CD14-positive monocyte (primary cell): ENCODE results near the gene TMEM92. TPM values are rescaled to one million over a fixed set of nuclear protein-coding genes. Genes with fewer than 3 reads are reported as not detected.

Source experiments
- DNase-seq, 3 donors: peaks; one replicate each; pipeline ENCODE4 v3.0.0-alpha.2; 2011 to 2022
- H2AFZ ChIP-seq: 2 replicates; pipeline ENCODE4 v1.6.0; 2012; ENCODE audit warnings: mild to moderate bottlenecking, low read depth, low read length, inconsistent platforms; ENCODE audit not compliant: insufficient read depth, poor library complexity, severe bottlenecking
- H3K27ac ChIP-seq, 2 donors: 1 replicate in 1 of 2; 2 replicates in 1 of 2; pipeline ENCODE4 v1.5.1; 2012 to 2013; ENCODE audit warnings: low read length in 2 of 2, control low read depth in 1 of 2, inconsistent platforms in 1 of 2, low read depth in 1 of 2, mild to moderate bottlenecking in 1 of 2
- H3K27me3 ChIP-seq, 2 donors: one replicate each; pipeline versions ENCODE4 v1.6.0 to v1.6.1; 2011 to 2013; ENCODE audit warnings: low read length in 2 of 2; ENCODE audit not compliant: control insufficient read depth in 2 of 2, insufficient read depth in 2 of 2
- H3K36me3 ChIP-seq, 2 donors: replicated peaks in 1 of 2; 1 replicate in 1 of 2; 2 replicates in 1 of 2; pipeline versions ENCODE4 v1.5.1 to v1.6.1; 2012 to 2013; ENCODE audit warnings: low read length in 2 of 2, control low read depth in 1 of 2, inconsistent platforms in 1 of 2, mild to moderate bottlenecking in 1 of 2; ENCODE audit not compliant: insufficient read depth in 2 of 2, control insufficient read depth in 1 of 2
- H3K4me1 ChIP-seq, 2 donors: 1 replicate in 1 of 2; 2 replicates in 1 of 2; pipeline versions ENCODE4 v1.5.1 to v1.6.1; 2012 to 2013; ENCODE audit warnings: low read length in 2 of 2, control low read depth in 1 of 2, inconsistent platforms in 1 of 2, mild to moderate bottlenecking in 1 of 2, moderate library complexity in 1 of 2; ENCODE audit not compliant: insufficient read depth in 2 of 2, control insufficient read depth in 1 of 2
- H3K4me2 ChIP-seq: replicated peaks from 2 replicates; pipeline ENCODE3; 2012; ENCODE audit warnings: low read length, moderate library complexity, mild to moderate bottlenecking; ENCODE audit not compliant: poor library complexity, severe bottlenecking; ENCODE audit errors: extremely low read depth
- H3K4me3 ChIP-seq, 3 experiments: fragments of 200-600 bp in 1 of 3; sonication (generic) in 1 of 3; replicated peaks in 1 of 3; 1 replicate in 2 of 3; 2 replicates in 1 of 3; pipeline ENCODE4 v1.5.1; 2011 to 2013; ENCODE audit warnings: low read length in 3 of 3, mild to moderate bottlenecking in 3 of 3, control low read depth in 2 of 3, low read depth in 2 of 3, inconsistent platforms in 1 of 3, moderate library complexity in 1 of 3
- H3K79me2 ChIP-seq: 2 replicates; pipeline ENCODE4 v1.6.0; 2012; ENCODE audit warnings: mild to moderate bottlenecking, control low read depth, inconsistent platforms, low read length, moderate library complexity; ENCODE audit not compliant: insufficient read depth
- H3K9ac ChIP-seq: 2 replicates; pipeline ENCODE4 v1.6.0; 2017; ENCODE audit warnings: low read length, mild to moderate bottlenecking; ENCODE audit not compliant: insufficient read depth, poor library complexity, severe bottlenecking
- H3K9me3 ChIP-seq, 2 donors: replicated peaks in 1 of 2; 1 replicate in 1 of 2; 2 replicates in 1 of 2; pipeline versions ENCODE4 v1.5.1 to v1.6.1; 2012 to 2013; ENCODE audit warnings: low read length in 2 of 2, control low read depth in 1 of 2; ENCODE audit not compliant: control insufficient read depth in 1 of 2, insufficient read depth in 1 of 2
- H4K20me1 ChIP-seq: 2 replicates; pipeline ENCODE4 v1.6.0; 2012; ENCODE audit warnings: mild to moderate bottlenecking, low read length, control low read depth, moderate library complexity; ENCODE audit not compliant: insufficient read depth
- H3K27ac Mint-ChIP-seq, 7 donors: one replicate each; pipeline ENCODE4 v1.8.0; 2020; ENCODE audit warnings: mild to moderate bottlenecking in 7 of 7, mixed read lengths in 7 of 7, moderate library complexity in 6 of 7, inconsistent platforms in 2 of 7
- H3K27me3 Mint-ChIP-seq, 3 donors: one replicate each; pipeline ENCODE4 v1.8.0; 2021 to 2022; ENCODE audit warnings: low read depth in 3 of 3, mild to moderate bottlenecking in 3 of 3, mixed read lengths in 3 of 3, moderate library complexity in 3 of 3, inconsistent platforms in 1 of 3
- H3K36me3 Mint-ChIP-seq, 2 donors: one replicate each; pipeline ENCODE4 v1.8.0; 2020; ENCODE audit warnings: mixed read lengths in 2 of 2, inconsistent platforms in 1 of 2, mild to moderate bottlenecking in 1 of 2
- H3K4me1 Mint-ChIP-seq: one replicate; pipeline ENCODE4 v1.8.0; 2020; ENCODE audit warnings: mild to moderate bottlenecking, mixed read lengths
- H3K4me3 Mint-ChIP-seq, 2 donors: one replicate each; pipeline ENCODE4 v1.8.0; 2020; ENCODE audit warnings: mild to moderate bottlenecking in 2 of 2, mixed read lengths in 2 of 2, moderate library complexity in 1 of 2
- H3K9me3 Mint-ChIP-seq, 7 donors: one replicate each; pipeline ENCODE4 v1.8.0; 2020 to 2022; ENCODE audit warnings: mixed read lengths in 7 of 7, mild to moderate bottlenecking in 6 of 7, moderate library complexity in 6 of 7, inconsistent platforms in 2 of 7
- CTCF ChIP-seq: fragments of 200-600 bp; IDR thresholded peaks from one replicate; pipeline ENCODE4 v1.8.0; 2022; ENCODE audit warnings: antibody characterized with exemption, mild to moderate bottlenecking
- WGBS: methylation state at CpG from one replicate; pipeline ENCODE4 v1.1.5; 2013; ENCODE audit warnings: missing lambda C conversion rate; ENCODE audit not compliant: insufficient coverage; 5-methylcytosine and 5-hydroxymethylcytosine counted together
- intact Hi-C, 2 donors: fragments of 100-400 bp; cut with micrococcal nuclease; formaldehyde crosslinking; loops; one replicate each; pipeline versions ENCODE4 v1.15.0 to v1.15.1; 2023
- polyA plus RNA-seq, 3 donors: library from polyadenylated mRNA; depleted of rRNA in 1 of 3; unstranded in 2 of 3; stranded (reverse) in 1 of 3; fragments of 300-500 nt in 2 of 3; fragments of >200 nt in 1 of 3; fragmentation: Illumina TruSeq in 2 of 3; gene quantifications; 1 replicate in 2 of 3; 2 replicates in 1 of 3; pipeline ENCODE4 v1.2.3, GENCODE V29; 2012 to 2021

Gene TMEM92
- polyA plus RNA-seq, 3 donors = not detected

- Histone ChIP-seq H3K27ac (no peak overlapping the region), H3K9me3 (no peaks in the 10 kb centered on the region), H4K20me1 (no peaks in the 10 kb centered on the region), H3K4me3 (no peak overlapping the region), H2AFZ (no peak overlapping the region), H3K9ac (no peak overlapping the region), H3K27me3 (no peaks in the 10 kb centered on the region), H3K4me1 (peaks cover 9 to 11% of the 10 kb centered on the region in 2 donors), H3K36me3 (no peaks in the 10 kb centered on the region), H3K79me2 (no peaks in the 10 kb centered on the region), H3K4me2 (no peak overlapping the region)
- H3K9me3 Mint-ChIP-seq = peaks cover 0 to 4% (median 0%) of the 10 kb centered on the region in 7 donors
- H3K36me3 Mint-ChIP-seq = no peaks in the 10 kb centered on the region
- intact Hi-C loops = loop anchor here in 1 of 2 donors (5.0 kb wide), 1 partner anchor 35 kb away; no protein-coding TSS in a partner anchor
- H3K27me3 Mint-ChIP-seq = peaks cover 3 to 8% (median 4%) of the 10 kb centered on the region in 3 donors
- no peak for TF ChIP-seq CTCF
- H3K27ac Mint-ChIP-seq = peak overlapping the region in 4 of 7 donors; percentile 6 to 83 (median 34)
- 67% methylated on average over 5 of the region's 9 CpGs for WGBS
- H3K4me3 Mint-ChIP-seq = no peak overlapping the region
- peak in 1 of 3 donors; percentile 41 for DNase-seq
- H3K4me1 Mint-ChIP-seq = peaks cover 19% of the 10 kb centered on the region
Observed at GRCh38 chr17:50301891-50302584, 27.8 kb downstream of the TMEM92 start.

- no peak for TF ChIP-seq CTCF
- H3K4me3 ChIP-seq = no peak overlapping the region
- H3K4me2 ChIP-seq = no peak overlapping the region
- intact Hi-C loops = loop anchor here in 1 of 2 donors (5.0 kb wide), 1 partner anchor 36 kb away; no protein-coding TSS in a partner anchor
- H3K27me3 ChIP-seq = no peaks in the 10 kb centered on the region
- no peaks in the 10 kb centered on the region for H3K79me2 ChIP-seq
- Mint-ChIP-seq H3K27me3 (peaks cover 3 to 8% (median 5%) of the 10 kb centered on the region in 3 donors), H3K36me3 (no peaks in the 10 kb centered on the region), H3K4me3 (no peak overlapping the region), H3K4me1 (peaks cover 19% of the 10 kb centered on the region), H3K27ac (no peak overlapping the region), H3K9me3 (peaks cover 0 to 4% (median 0%) of the 10 kb centered on the region in 7 donors)
- no peak overlapping the region for H2AFZ ChIP-seq
- H4K20me1 ChIP-seq = no peaks in the 10 kb centered on the region
- H3K9ac ChIP-seq = no peak overlapping the region
- H3K36me3 ChIP-seq = no peaks in the 10 kb centered on the region
- H3K9me3 ChIP-seq = no peaks in the 10 kb centered on the region
- no peak overlapping the region for H3K27ac ChIP-seq
- no peak for DNase-seq
- WGBS = 91% methylated on average over 11 of the region's 11 CpGs
- peaks cover 9 to 11% of the 10 kb centered on the region in 2 donors for H3K4me1 ChIP-seq
Observed at GRCh38 chr17:50303051-50303450, 28.8 kb downstream of the TMEM92 start.
